Breast epithelium (tissue), 4 donors: Measurements from ENCODE around the gene HDAC2. TPM values are rescaled to one million over a fixed set of nuclear protein-coding genes. Genes with fewer than 3 reads are reported as not detected.
"Not testable (repeated sequence)": the region's sequence is repeated elsewhere in the genome, so short reads cannot be mapped to it uniquely, and the experiment has no call there.

ENCODE experiments used
- DNase-seq, 2 donors: peaks; one replicate each; pipeline ENCODE4 v3.0.0-alpha.2; 2019; ENCODE audit warnings: low spot score in 2 of 2
- H3K27ac ChIP-seq, 2 donors: fragments of 200-600 bp; sonication (generic) in 1 of 2; one replicate each; pipeline ENCODE4 v1.5.1; 2016 to 2019; ENCODE audit warnings: mild to moderate bottlenecking in 1 of 2
- H3K27me3 ChIP-seq, 2 donors: fragments of 200-600 bp; sonication (generic) in 1 of 2; one replicate each; pipeline versions ENCODE4 v1.5.1 to v1.6.0; 2017 to 2019; ENCODE audit warnings: control low read depth in 1 of 2, mild to moderate bottlenecking in 1 of 2
- H3K36me3 ChIP-seq: fragments of 200-600 bp; one replicate; pipeline ENCODE4 v1.5.1; 2019
- H3K4me1 ChIP-seq, 2 donors: fragments of 200-600 bp; sonication (generic); one replicate each; pipeline ENCODE4 v1.5.1; 2016 to 2019; ENCODE audit warnings: control low read depth in 1 of 2
- H3K4me3 ChIP-seq, 3 donors: fragments of 200-600 bp; sonication (generic); 1 replicate in 2 of 3; 2 replicates in 1 of 3; pipeline ENCODE4 v1.5.1; 2016 to 2019; ENCODE audit warnings: mild to moderate bottlenecking in 3 of 3, moderate library complexity in 2 of 3
- H3K9me3 ChIP-seq, 2 donors: fragments of 200-600 bp; sonication (generic) in 1 of 2; one replicate each; pipeline ENCODE4 v1.5.1; 2016 to 2019; ENCODE audit warnings: control low read depth in 1 of 2
- CTCF ChIP-seq, 3 donors: fragments of 450-650 bp; IDR thresholded peaks; one replicate each; pipeline ENCODE4 v1.5.1; 2016 to 2017; ENCODE audit warnings: antibody characterized with exemption in 3 of 3, mild to moderate bottlenecking in 3 of 3, moderate library complexity in 3 of 3
- POLR2A ChIP-seq: fragments of 450-650 bp; IDR thresholded peaks from one replicate; pipeline ENCODE4 v1.6.1; 2016; ENCODE audit warnings: antibody characterized with exemption, mild to moderate bottlenecking, moderate library complexity
- POLR2AphosphoS5 ChIP-seq, 3 donors: sonication (generic); formaldehyde crosslinking; IDR thresholded peaks; one replicate each; pipeline ENCODE4 v1.6.1; 2017; ENCODE audit warnings: antibody characterized with exemption in 3 of 3
- intact Hi-C: fragments of 100-400 bp; cut with DNase I; formaldehyde crosslinking; loops from one replicate; pipeline ENCODE4 v1.15.1; 2023; ENCODE audit warnings: low total_unique reads
- total RNA-seq, 3 donors: library from RNA; depleted of rRNA; stranded (reverse); fragments of >200 nt; gene quantifications; one replicate each; pipeline ENCODE4 v1.1.0, GENCODE V29; 2016

HDAC2 gene
- total RNA-seq, 3 donors from 2014 or later = 37.9 to 66.5 (median 63.5) TPM

GRCh38 chr6:113944701-113945100 is 26.2 kb downstream of the HDAC2 start:
- TF ChIP-seq POLR2AphosphoS5 (IDR thresholded peaks at IDR 0.05) = no peak
- no peak overlapping the region for H3K27ac ChIP-seq
- H3K36me3 ChIP-seq = peaks cover 9% of the 10 kb centered on the region
- H3K4me3 ChIP-seq = no peak overlapping the region
- no peaks in the 10 kb centered on the region for H3K27me3 ChIP-seq
- DNase-seq = no peak
- H3K4me1 ChIP-seq = no peaks in the 10 kb centered on the region
- intact Hi-C loops = no loop called here
- no peaks in the 10 kb centered on the region for H3K9me3 ChIP-seq

GRCh38 chr6:113939825-113940224 is 31.1 kb downstream of the HDAC2 start:
- no peaks in the 10 kb centered on the region for H3K9me3 ChIP-seq
- no peaks in the 10 kb centered on the region for H3K27me3 ChIP-seq
- no peak for DNase-seq
- H3K4me3 ChIP-seq = no peak overlapping the region
- H3K4me1 ChIP-seq = no peaks in the 10 kb centered on the region
- H3K36me3 ChIP-seq = peaks cover 9% of the 10 kb centered on the region
- intact Hi-C loops = no loop called here
- H3K27ac ChIP-seq = no peak overlapping the region
- TF ChIP-seq POLR2AphosphoS5 (IDR thresholded peaks at IDR 0.05) (no peak), CTCF (IDR thresholded peaks at IDR 0.05) (no peak), POLR2A (no peak)

GRCh38 chr6:113936093-113936934 is 34.6 kb downstream of the HDAC2 start:
- Histone ChIP-seq H3K4me1 (no peaks in the 10 kb centered on the region), H3K27me3 (no peaks in the 10 kb centered on the region), H3K4me3 (no peak overlapping the region)

GRCh38 chr6:113934101-113934500 is 36.8 kb downstream of the HDAC2 start:
- H3K27ac ChIP-seq = no peak overlapping the region
- no peaks in the 10 kb centered on the region for H3K4me1 ChIP-seq
- intact Hi-C loops = no loop called here
- no peak overlapping the region for H3K4me3 ChIP-seq
- H3K27me3 ChIP-seq = no peaks in the 10 kb centered on the region
- no peak for DNase-seq
- no peaks in the 10 kb centered on the region for H3K36me3 ChIP-seq
- H3K9me3 ChIP-seq = peaks cover 2 to 3% of the 10 kb centered on the region in 2 donors
- no peak for TF ChIP-seq CTCF (IDR thresholded peaks at IDR 0.05)
- no peak for TF ChIP-seq POLR2AphosphoS5 (IDR thresholded peaks at IDR 0.05)
- no peak for TF ChIP-seq POLR2A

More at GRCh38 chr6:113936093-113936934, 34.6 kb downstream of the HDAC2 start:
- DNase-seq = no peak
- Histone ChIP-seq H3K9me3 (no peaks in the 10 kb centered on the region), H3K27ac (no peak overlapping the region), H3K36me3 (peaks cover 9% of the 10 kb centered on the region)
- intact Hi-C loops = no loop called here
- peak; percentile 56 to 71 (median 58) for TF ChIP-seq CTCF (IDR thresholded peaks at IDR 0.05)
- TF ChIP-seq POLR2AphosphoS5 (IDR thresholded peaks at IDR 0.05) = no peak

GRCh38 chr6:113931907-113932306 is 39.0 kb downstream of the HDAC2 start:
- H3K27me3 ChIP-seq, H3K9me3 ChIP-seq, H3K36me3 ChIP-seq, DNase-seq, H3K4me3 ChIP-seq, H3K4me1 ChIP-seq, intact Hi-C loops, H3K27ac ChIP-seq: not testable (repeated sequence)

GRCh38 chr6:113930183-113930582 is 40.8 kb downstream of the HDAC2 start:
- DNase-seq = no peak
- Histone ChIP-seq H3K9me3 (peaks cover 3 to 8% of the 10 kb centered on the region in 2 donors), H3K27ac (no peak overlapping the region), H3K36me3 (no peaks in the 10 kb centered on the region), H3K4me3 (no peak overlapping the region), H3K27me3 (no peaks in the 10 kb centered on the region), H3K4me1 (no peaks in the 10 kb centered on the region)
- intact Hi-C loops = no loop called here
- TF ChIP-seq CTCF (IDR thresholded peaks at IDR 0.05) (no peak), POLR2AphosphoS5 (IDR thresholded peaks at IDR 0.05) (no peak), POLR2A (no peak)
